HL-60/S4 treated with phorbol 12-myristate 13-acetate at 8.2 ng/mL for 4 days and 3 days (cell line): ENCODE measurements around the gene THYN1.

Experiments
- in situ Hi-C: fragments of 300-500 bp; cut with MboI; formaldehyde crosslinking; loops from 2 replicates; pipeline ENCODE4 v1.15.0; 2022; ENCODE audit warnings: low sequenced_read_pairs

The THYN1 gene

DNA sequence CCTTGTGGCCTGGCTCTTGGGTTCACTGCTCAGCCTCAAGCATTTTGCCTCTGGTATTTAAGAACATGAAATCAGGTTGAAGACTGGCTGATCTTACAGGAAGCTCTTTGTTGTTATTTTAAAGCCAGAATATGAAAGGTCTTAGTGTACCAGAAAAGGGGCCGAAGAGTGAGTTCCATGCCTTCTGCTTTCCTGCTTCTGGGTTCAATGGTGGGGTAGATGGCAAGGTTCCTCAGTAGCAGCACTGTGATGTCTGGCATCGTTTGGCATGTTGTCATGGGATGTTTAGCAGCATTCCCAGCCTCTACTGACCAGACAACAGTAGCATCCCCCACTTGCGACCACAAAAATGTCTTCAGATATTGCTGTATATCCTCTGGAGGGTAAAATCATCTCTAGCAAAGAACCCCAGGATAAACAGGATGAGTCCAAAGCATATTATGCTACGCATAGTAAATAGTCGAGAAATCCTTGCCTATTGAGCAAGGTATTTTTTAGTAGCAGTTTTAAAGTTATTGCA, 26.3 kb downstream of the THYN1 start:
- in situ Hi-C loops, result no loop called here

DNA sequence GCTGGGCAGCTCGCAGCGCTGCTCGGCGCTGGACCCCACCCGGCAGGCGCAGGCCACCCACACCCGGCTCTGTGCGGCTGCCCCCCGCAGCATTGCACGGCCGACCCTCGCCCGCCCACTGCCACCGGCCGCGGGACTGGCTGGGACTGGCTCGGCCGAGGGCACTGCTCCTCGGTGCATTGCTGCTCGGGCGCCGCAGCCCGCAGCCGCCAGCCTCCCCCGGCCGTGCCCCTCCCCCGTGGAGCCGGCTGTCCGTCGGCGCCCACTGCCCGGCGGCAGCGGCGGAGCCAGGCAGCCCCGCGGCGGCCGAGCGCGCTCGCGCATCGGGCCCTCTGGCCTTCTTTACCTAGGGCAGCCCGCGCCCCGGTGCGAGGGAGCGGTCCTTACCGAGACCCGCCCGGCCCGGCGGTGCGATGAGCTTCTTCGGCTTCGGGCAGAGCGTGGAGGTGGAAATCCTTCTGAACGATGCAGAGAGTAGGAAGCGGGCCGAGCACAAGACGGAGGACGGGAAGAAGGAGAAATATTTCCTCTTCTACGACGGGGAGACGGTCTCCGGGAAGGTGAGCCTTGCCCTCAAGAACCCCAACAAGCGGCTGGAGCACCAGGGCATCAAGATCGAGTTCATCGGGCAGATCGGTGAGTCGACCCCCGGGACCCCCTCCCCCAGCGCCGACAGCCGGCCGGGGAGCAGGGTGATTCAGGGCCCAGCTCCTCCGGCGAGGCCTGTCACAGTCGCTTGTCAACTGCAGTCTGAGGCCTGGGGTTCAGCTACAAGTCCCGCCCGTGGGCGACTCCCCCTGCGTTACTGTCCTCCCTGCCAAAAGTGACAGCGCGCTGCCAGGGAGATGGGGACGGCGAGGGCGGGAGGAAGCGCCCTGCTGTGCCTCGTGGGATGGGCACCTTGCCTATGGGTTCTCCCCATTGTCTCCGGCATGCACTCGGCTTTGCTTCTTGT, 28.2 kb downstream of the THYN1 start:
- in situ Hi-C loops, result no loop called here

DNA sequence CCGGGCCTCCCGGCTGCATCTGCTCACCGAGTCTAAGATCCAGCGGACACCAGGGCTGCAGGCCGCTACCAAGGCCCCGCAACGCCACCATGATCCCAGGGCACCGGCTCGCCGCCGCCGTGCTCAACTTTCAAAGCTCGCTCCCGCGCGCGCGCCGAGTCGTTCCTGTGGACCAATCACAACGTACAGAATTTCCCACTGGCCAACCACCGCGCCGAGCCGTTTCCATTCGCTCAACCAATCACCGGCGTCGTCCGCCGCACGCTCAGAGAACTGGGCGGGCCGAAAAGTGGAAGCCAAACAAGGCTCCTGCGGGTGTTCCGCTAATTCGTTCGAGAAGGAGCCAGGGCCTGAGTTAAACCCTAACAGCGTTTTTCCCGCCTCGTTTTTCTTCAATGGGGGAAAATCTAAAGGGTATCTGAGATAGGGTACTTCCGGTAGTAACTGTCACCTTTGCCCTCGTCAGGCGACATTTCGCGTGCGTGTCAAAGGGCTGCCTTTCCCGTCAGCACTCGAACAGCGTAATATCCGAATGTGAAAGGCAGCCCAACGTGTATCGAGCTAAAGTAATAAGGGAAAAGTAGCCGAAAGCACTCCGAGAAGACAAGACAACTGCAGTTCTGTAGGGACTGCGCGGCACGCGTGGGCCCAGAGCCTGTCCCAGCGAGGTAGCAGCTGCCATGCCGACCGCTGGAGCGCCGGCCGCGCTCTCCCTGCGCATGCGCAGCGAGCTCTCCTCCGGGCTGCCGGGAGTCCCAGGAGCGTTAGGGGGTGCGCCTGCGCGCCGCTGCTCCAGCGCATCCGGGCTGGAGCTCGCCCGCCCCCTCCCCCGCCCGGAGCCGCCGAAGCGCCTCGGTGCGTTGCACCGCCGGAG, 29.1 kb downstream of the THYN1 start, which contains the start of the genes NCAPD3 and VPS26B:
Gene NCAPD3, minus strand, starts transcription at position 132 of the 874 bp plus-strand sequence. Its CDS starts 41 bp downstream, at position 91.
Gene VPS26B, plus strand, starts transcription at position 836 of the 874 bp plus-strand sequence. CDS start 452 bp downstream, outside the sequence.
- in situ Hi-C loops, result no loop called here

DNA sequence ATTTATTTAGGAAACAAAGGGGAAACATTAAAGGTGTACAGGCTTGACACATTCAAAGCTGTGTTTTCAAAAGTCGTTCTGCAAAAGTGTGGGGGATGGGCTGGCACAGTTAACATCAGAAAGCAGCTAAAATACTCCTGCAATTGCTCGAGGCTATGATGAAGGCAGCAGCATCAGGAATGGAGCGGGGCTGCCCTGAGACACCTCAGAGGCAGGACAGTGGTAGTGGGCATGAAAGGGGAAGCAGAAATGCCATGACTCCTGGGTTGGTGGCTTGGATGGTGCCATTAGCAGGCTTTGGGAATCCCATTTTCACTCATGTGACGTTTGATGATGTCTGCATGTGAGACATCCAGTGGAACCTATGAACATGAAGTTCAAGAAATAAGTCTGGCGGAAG, 30.0 kb downstream of the THYN1 start:
- in situ Hi-C loops, result no loop called here

DNA sequence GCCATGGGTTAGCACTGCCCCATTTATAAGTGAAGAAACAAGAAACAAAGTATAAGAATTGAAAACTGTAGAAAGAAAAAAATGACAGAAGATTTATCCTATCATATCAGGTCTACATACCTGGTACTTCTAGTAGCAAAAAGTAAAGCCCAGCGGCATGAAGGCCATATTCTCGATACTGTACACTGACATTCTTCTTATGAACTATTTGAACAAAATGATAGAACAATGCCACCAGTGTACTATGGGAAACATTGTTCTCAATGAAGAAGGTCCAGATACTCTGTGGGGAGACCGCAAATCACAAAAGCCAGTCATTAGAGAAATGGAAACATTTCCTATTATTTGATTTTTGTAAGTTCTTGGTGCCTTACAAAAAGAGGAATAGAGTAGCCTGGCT, 36.3 kb downstream of the THYN1 start:
- in situ Hi-C loops, result no loop called here

DNA sequence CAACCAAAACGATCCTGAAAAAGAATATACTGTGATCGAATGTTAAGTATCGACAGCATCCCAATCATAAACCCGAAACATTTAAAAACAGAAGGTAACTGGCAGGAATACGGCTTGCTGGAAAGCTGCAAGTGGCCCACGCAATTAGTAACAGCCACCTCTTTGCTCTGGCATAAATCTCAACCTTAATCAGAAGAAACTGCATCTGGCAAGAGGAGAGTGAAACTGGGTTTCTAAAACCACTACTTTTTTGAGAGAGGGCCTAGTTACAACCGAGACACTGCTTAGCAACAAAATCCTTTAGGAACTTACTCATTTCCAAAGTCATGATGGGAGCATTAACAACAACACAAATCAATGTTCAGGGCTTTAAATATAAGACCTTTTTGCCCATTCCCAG, 37.3 kb downstream of the THYN1 start:
- in situ Hi-C loops, result no loop called here

DNA sequence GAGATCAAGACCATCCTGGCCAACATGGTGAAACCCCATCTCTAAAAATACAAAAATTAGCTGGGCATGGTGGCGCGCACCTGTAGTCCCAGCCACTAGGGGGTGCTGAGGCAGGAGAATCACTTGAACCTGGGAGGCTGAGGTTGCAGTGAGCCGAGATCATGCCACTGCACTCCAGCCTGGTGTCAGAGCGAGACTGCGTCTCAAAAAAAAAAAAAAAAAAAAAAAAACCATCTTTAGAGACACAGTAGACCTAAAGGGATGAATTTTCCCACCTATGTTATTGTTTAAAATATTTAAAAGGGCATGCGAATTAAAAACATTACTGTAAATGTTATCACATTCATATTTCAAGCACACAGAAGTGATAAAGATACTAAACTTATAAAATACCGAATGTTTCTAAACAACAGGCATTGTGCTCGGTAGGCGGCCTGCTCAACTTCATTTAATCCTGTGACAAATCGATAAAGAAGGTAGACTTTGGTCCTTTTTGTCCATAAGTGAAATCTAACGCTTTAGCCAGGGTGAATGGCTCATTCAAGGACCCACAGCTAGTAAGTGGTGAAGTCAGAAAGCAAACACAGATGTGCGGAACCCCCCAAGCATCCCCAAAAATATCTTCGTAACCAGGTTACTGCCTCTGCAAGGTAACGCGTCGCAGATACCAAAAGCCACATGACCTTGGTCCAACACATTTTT, 45.5 kb downstream of the THYN1 start:
- in situ Hi-C loops, result no loop called here

DNA sequence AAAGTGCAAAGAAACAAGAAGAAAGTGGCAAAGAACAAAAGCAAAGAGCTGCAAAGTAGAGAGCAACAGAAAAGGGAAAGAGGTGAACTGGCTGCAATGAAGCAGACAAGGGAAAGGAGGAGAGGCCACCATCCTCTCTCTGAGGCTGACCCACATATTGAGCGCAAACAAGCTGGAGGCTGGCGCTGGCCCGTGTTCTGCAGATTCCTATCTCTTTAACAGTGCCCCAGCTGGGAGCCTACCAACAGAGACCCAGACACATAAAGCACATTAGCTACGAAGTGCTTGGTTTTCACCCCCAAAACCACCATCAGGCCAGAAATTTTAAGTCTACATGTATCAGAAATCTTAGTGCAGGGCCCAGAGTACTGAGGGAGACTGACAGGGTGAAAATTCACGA, 47.0 kb downstream of the THYN1 start:
- in situ Hi-C loops, result no loop called here

DNA sequence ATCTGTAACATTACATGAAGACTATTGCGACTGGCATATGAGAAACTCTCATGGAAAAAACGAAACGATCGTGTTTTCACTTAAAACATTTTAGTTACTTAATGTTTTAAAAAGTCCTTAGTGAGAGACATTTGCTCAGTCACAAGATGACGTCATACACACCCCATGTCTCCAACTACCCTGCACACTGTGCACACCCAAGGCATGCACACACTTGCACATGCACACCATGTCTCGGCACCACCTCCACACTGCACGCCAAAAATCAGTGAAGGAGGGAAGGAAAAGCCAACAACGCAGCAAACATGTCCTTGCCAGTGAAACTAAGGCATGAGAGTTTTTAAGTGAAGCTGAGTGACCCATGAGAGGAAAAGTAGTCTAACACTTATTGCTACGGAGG, 47.4 kb downstream of the THYN1 start:
- in situ Hi-C loops, result no loop called here

DNA sequence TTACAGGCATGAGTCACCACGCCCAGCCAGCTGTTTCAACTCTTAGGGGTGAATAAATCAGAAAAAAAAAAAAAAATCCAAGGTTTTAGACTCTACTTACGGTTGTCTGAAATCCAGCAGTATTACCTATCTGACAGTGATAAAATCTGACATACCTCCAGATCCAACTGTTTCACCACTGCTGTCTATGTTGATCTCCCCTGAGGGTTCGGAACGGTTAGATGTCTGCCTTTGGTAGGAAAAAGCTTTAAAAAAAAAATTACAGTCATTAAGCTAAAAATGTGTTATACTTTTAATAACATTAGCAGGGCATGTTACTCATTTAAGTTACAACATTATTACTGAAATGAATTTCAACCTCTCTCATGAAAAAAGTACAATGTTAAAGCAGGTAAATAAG, 50.5 kb downstream of the THYN1 start:
- in situ Hi-C loops, result no loop called here

DNA sequence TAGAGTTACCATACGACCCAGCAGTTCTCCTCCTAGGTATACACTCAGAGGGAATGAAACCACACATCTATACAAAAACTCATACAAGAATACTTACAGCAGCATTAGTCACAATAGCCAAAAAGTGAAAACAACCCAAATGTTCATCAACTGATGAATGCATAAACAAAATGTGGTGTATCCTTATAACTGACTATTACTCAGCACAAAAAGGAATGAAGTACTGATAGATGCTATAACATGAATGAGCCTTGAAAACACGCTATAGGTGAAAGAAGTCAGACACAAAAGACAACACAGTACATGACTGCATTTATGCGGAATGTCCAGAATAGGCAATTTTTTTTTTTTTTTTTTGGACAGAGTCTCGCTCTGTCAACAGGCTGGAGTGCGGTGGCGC, 52.5 kb downstream of the THYN1 start:
- in situ Hi-C loops, result no loop called here

DNA sequence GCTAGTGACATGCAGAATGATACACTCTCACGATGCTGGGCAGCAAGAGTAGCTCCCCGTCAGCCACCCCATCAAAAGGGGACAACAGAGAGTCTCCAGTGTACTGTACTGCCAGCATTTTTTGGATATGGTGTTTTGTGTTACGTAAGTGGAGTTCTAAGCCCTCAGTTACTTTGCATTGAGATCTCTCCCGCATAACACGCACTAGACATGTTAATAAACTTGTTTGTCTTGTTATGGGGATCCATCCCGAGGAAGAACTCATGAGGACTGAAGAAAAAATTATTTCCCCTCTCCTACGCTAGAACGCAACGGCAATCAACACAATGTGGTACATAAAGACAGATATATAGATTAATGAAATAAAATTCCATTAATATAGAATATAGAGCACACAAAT, 53.6 kb downstream of the THYN1 start:
- in situ Hi-C loops, result no loop called here
